ENCODE measurements around the gene SCD. TPM values are rescaled to one million over a fixed set of nuclear protein-coding genes. Genes with fewer than 3 reads are reported as not detected.
"Not testable (repeated sequence)": the region's sequence is repeated elsewhere in the genome, so short reads cannot be mapped to it uniquely, and the experiment has no call there.

Gene SCD
- polyA plus RNA-seq (ENCODE audit: insufficient read length in 12 of 12) = 10 to 100 TPM in 11 of 12 donors, not detected in 1; 12.6 to 35.8 (median 21.7) TPM
- long read RNA-seq, donor 1, full-length matches to known transcripts = 3 of 8 reads
- long read RNA-seq, donor 1, partial matches to known transcripts = 5 of 8 reads
- long read RNA-seq, donor 1, other reads (novel, unspliced or antisense) = 0 of 8 reads
- long read RNA-seq, donor 2, full-length matches to known transcripts = 5 of 5 reads
- long read RNA-seq, donor 2, partial matches to known transcripts = 0 of 5 reads
- long read RNA-seq, donor 2, other reads (novel, unspliced or antisense) = 0 of 5 reads
- long read RNA-seq, donor 3, full-length matches to known transcripts = 2 of 2 reads
- long read RNA-seq, donor 3, partial matches to known transcripts = 0 of 2 reads
- long read RNA-seq, donor 3, other reads (novel, unspliced or antisense) = 0 of 2 reads
- long read RNA-seq, donor 4, full-length matches to known transcripts = 1 of 1 reads
- long read RNA-seq, donor 4, partial matches to known transcripts = 0 of 1 reads
- long read RNA-seq, donor 4, other reads (novel, unspliced or antisense) = 0 of 1 reads
- long read RNA-seq, donor 5 = 0 reads
- long read RNA-seq, donor 6, full-length matches to known transcripts = 2 of 2 reads
- long read RNA-seq, donor 6, partial matches to known transcripts = 0 of 2 reads
- long read RNA-seq, donor 6, other reads (novel, unspliced or antisense) = 0 of 2 reads
- long read RNA-seq, donor 7, full-length matches to known transcripts = 2 of 10 reads
- long read RNA-seq, donor 7, partial matches to known transcripts = 8 of 10 reads
- long read RNA-seq, donor 7, other reads (novel, unspliced or antisense) = 0 of 10 reads
- long read RNA-seq, donor 8, full-length matches to known transcripts = 4 of 4 reads
- long read RNA-seq, donor 8, partial matches to known transcripts = 0 of 4 reads
- long read RNA-seq, donor 8, other reads (novel, unspliced or antisense) = 0 of 4 reads
- long read RNA-seq, donor 9, full-length matches to known transcripts = 2 of 2 reads
- long read RNA-seq, donor 9, partial matches to known transcripts = 0 of 2 reads
- long read RNA-seq, donor 9, other reads (novel, unspliced or antisense) = 0 of 2 reads
- long read RNA-seq, donor 10, full-length matches to known transcripts = 2 of 2 reads
- long read RNA-seq, donor 10, partial matches to known transcripts = 0 of 2 reads
- long read RNA-seq, donor 10, other reads (novel, unspliced or antisense) = 0 of 2 reads
- long read RNA-seq, donor 11, full-length matches to known transcripts = 6 of 6 reads
- long read RNA-seq, donor 11, partial matches to known transcripts = 0 of 6 reads
- long read RNA-seq, donor 11, other reads (novel, unspliced or antisense) = 0 of 6 reads

GRCh38 chr10:100346765-100347567 is at the start of gene SCD:
Gene SCD, plus strand, starts transcription at chr10:100347233. Its CDS starts 272 bp downstream, at chr10:100347505.
- DNase-seq = peak; percentile 71

GRCh38 chr10:100297242-100297641 is 49.8 kb upstream of the SCD start:
- no peak for DNase-seq

- not testable (repeated sequence) for DNase-seq
Observed at GRCh38 chr10:100301123-100301522, 45.9 kb upstream of the SCD start.

- no peak for DNase-seq
Observed at GRCh38 chr10:100303724-100304319, 43.2 kb upstream of the SCD start.

- no peak for DNase-seq
Observed at GRCh38 chr10:100304414-100304813, 42.6 kb upstream of the SCD start.

GRCh38 chr10:100306861-100307260 is 40.2 kb upstream of the SCD start:
- no peak for DNase-seq

- DNase-seq = no peak
Observed at GRCh38 chr10:100307684-100308083, 39.3 kb upstream of the SCD start.

GRCh38 chr10:100311298-100311697 is 35.7 kb upstream of the SCD start:
- no peak for DNase-seq

GRCh38 chr10:100315615-100316014 is 31.4 kb upstream of the SCD start:
- no peak for DNase-seq

- no peak for DNase-seq
Observed at GRCh38 chr10:100318207-100318606, 28.8 kb upstream of the SCD start.

GRCh38 chr10:100319707-100320402 is 27.2 kb upstream of the SCD start:
- no peak for DNase-seq

GRCh38 chr10:100325158-100325557 is 21.9 kb upstream of the SCD start:
- no peak for DNase-seq

- no peak for DNase-seq
Observed at GRCh38 chr10:100327007-100327717, 19.9 kb upstream of the SCD start.

GRCh38 chr10:100327718-100328009 is 19.4 kb upstream of the SCD start:
- DNase-seq = no peak

GRCh38 chr10:100328198-100328597 is 18.8 kb upstream of the SCD start:
- no peak for DNase-seq

- DNase-seq = no peak
Observed at GRCh38 chr10:100330079-100330478, 17.0 kb upstream of the SCD start, which contains the start of gene PKD2L1. Gene PKD2L1, minus strand, starts transcription at chr10:100330228. Its CDS starts 125 bp downstream, at chr10:100330103.

GRCh38 chr10:100333106-100333505 is 13.9 kb upstream of the SCD start:
- DNase-seq = no peak

GRCh38 chr10:100333661-100334440 is 13.2 kb upstream of the SCD start:
- no peak for DNase-seq
